Ramos (cell line): ENCODE measurements around the gene MARVELD3.

Experiments
- in situ Hi-C: fragments of 300-500 bp; cut with MboI; formaldehyde crosslinking; loops from one replicate; pipeline ENCODE4 v1.14.3; 2022; ENCODE audit warnings: low sequenced_read_pairs; ENCODE audit not compliant: unreplicated experiment

Gene MARVELD3

GRCh38 chr16:71618429-71618828, 7.6 kb upstream of the MARVELD3 start:
- in situ Hi-C loops: no loop called here

GRCh38 chr16:71622088-71622487, 3.9 kb upstream of the MARVELD3 start:
- in situ Hi-C loops: no loop called here

DNA sequence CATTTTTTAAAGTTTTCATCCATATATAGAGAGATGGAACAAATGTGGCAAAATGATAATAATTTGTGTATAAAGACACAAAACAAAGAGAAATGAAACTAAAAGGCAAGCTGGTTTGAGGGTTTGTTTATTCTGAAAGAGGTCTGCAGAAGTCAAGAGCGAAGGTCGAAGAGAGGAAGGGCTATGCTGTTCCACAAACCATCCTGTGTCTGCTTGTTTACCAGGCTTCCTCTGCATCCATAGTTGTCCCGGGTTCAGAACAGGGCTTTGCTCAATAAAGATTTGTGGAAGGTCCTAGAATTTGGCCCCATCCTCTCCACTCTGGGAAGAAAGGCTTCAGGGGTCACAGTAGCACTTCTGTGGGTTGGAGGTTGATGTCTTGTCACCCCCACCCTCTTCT, 2.4 kb upstream of the MARVELD3 start:
- in situ Hi-C loops: no loop called here

DNA sequence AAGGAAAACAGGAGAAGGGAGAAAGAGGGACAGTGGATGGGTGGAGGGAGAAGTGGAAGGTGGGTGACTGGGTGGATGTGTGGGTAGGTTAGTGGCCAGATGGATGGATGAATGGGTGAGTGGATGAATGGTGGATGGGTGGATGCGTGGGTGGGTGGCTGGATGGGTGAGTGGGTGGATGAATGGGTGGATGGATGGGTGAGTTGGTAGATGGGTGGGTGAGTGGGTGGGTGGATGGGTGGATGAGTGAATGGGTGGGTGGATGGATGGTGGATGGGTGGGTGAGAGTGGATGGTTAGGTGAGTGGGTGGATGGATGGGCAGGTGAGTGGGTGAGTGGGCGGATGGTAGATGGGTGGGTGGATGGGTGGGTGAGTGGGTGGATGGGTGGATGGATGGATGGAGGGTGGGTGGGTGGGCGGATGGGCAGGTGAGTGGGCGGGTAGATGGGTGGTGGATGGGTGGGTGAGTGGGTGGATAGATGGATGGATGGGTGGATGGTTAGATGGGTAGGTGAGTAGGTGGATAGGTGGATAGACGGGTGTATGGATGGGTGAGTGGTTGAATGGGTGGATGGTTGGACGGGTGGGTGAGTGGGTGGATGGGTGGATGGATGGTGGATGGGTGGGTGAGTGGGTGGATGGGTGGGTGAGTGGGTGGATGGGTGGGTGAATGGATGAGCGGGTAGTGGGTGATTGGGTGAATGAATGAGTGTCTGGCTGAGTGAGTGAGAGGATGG, 702 bp upstream of the MARVELD3 start:
- in situ Hi-C loops: no loop called here

DNA sequence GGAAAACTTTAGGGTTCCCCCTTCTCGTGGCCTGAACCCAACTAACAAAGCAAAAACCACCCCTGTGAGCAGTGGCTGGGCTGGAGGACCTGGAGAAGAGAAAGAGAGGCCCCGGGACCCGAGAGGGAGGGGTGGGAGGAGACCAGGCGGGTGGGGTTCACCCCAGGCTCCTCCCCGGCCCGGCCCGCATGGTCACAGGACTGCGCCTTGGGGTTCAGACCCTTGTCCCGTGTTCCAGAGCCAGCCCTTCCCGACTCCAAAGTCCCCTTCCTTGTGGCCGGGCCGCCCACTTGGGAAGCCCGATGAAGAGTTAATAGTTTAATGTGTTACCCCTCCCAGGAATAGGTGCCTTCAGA, 852 bp downstream of the MARVELD3 start:
- in situ Hi-C loops: no loop called here

GRCh38 chr16:71627731-71628181, 1.8 kb downstream of the MARVELD3 start:
- in situ Hi-C loops: no loop called here

DNA sequence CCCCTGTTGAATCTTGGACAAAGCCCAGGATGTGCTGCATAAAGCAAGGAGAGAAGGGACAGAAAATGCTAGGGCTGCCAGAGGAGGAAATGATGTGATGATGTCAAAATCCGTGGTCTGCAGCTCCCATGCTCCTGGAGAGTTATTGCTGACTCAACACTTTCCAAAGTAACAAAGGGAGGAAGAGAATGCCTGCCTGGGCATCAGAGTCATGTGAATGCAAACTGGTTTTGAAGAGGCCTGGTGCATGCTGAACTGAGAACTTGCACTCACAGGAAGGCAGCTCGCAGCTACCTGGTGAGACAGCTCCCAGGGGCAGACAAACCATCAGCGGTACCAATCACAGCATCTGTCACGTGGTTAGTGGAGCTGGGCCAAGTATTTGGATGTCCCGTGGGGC, 2.8 kb downstream of the MARVELD3 start:
- in situ Hi-C loops: no loop called here

DNA sequence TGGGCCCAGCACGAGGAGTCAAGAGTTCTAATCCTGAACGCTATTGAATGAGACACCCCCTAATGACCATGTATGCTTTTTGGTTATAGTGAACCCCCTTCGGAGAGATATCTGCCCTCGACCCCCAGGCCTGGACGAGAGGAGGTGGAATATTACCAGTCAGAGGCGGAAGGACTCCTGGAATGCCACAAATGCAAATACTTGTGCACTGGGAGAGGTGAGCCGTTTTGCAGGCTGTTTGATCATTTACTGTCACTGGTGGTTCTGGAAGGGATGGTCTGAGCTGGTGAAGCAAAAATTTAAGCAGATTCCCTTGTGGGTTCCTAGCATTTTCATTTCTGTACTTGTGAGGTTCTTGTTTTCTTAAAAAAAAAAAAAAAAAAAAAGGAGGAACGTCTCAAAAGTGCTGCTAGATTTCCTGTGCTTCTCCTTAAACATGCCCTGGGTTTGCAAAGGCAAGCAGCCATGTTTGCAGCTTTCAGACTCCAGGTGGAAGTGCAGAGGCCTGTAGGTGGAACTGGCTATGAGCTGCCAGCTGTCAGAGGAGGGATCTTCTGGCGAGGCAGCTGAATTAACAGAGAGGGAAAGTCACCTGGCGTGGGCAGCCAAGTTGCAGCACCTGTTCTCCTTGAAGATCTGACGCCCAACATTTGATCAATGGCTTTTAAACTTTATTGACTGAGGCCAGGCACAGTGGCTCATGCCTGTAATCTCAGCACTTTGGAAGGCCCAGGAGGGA, 3.5 kb downstream of the MARVELD3 start:
- in situ Hi-C loops: no loop called here

- in situ Hi-C loops: no loop called here
These were observed 4.8 kb downstream of the MARVELD3 start for GRCh38 chr16:71630808-71631207.

- in situ Hi-C loops: no loop called here
These were observed 5.8 kb downstream of the MARVELD3 start for GRCh38 chr16:71631776-71632175.

- in situ Hi-C loops: no loop called here
These were observed 9.6 kb downstream of the MARVELD3 start for GRCh38 chr16:71635632-71636031.

- in situ Hi-C loops: no loop called here
These were observed 11.4 kb downstream of the MARVELD3 start for GRCh38 chr16:71637398-71637797.

DNA sequence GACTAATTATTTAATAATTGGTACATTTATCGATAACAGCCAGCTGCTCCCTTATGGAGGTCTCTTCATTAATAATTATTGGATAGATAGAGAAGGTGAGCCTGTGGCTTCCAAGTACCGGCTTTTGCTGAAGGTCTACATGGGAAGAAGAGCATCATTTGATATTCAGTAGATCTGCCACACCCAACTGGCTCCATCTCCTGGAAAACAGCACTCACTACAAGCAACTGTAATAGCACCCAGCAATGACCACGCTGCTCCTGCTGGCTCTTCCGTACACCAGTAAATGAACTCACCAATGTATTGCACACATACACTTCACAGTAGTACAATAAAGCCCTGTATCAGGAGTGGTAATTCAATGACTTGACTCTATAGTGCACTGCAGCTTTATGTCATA, 19.5 kb downstream of the MARVELD3 start:
- in situ Hi-C loops: no loop called here

DNA sequence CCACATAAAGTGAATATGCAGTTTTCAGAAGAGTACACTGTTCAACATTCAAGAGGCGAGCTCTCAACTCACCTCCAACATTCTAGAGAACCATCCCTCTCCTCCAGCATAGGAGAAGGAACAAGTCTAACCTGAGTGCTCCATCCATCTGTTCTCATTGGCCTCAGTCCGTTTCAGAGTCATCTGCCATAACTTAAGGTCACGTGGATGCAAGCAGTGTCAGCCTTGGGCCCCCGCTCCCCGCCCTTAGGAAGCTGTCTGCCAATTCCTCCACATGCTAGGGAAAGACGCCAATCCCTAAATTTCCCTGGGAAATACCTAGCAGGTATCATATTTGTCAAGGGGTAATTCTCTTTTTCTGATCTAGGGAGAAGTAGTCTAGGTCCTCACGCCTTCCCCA, 21.4 kb downstream of the MARVELD3 start:
- in situ Hi-C loops: no loop called here

- in situ Hi-C loops: no loop called here
These were observed 22.2 kb downstream of the MARVELD3 start for GRCh38 chr16:71648162-71648561.

GRCh38 chr16:71648921-71649320, 22.9 kb downstream of the MARVELD3 start:
- in situ Hi-C loops: no loop called here

- in situ Hi-C loops: no loop called here
These were observed 23.7 kb downstream of the MARVELD3 start for GRCh38 chr16:71649704-71650103.

GRCh38 chr16:71658771-71659170, 32.8 kb downstream of the MARVELD3 start:
- in situ Hi-C loops: no loop called here

GRCh38 chr16:71659471-71659870, 33.5 kb downstream of the MARVELD3 start:
- in situ Hi-C loops: no loop called here

- in situ Hi-C loops: no loop called here
These were observed 40.3 kb downstream of the MARVELD3 start for GRCh38 chr16:71666264-71666663.

GRCh38 chr16:71666928-71667707, 41.1 kb downstream of the MARVELD3 start:
- in situ Hi-C loops: no loop called here
